Astrocyte (in vitro differentiated cells and primary cell): ENCODE results near the gene LIX1L. TPM values are rescaled to one million over a fixed set of nuclear protein-coding genes. Genes with fewer than 3 reads are reported as not detected.

Experiments used
- DNase-seq: peaks from one replicate; pipeline ENCODE4 v3.0.0-alpha.2; 2010; ENCODE audit warnings: low read depth
- FAIRE-seq: peaks from 2 replicates; lab custom pipeline; 2011; peaks lifted over from hg19 to GRCh38; lab: Jason Lieb, UNC
- H2AFZ ChIP-seq: 2 replicates; pipeline ENCODE4 v1.6.0; 2012; ENCODE audit warnings: low read depth, low read length, inconsistent platforms
- H3K27ac ChIP-seq: 2 replicates; pipeline ENCODE4 v1.5.1; 2011; ENCODE audit warnings: low read depth, low read length, inconsistent platforms
- H3K27me3 ChIP-seq: 2 replicates; pipeline ENCODE4 v1.6.0; 2011; ENCODE audit warnings: low read length, inconsistent platforms; ENCODE audit not compliant: insufficient read depth
- H3K36me3 ChIP-seq: 2 replicates; pipeline ENCODE4 v1.5.1; 2011; ENCODE audit warnings: low read length, inconsistent platforms; ENCODE audit not compliant: insufficient read depth
- H3K4me1 ChIP-seq: 2 replicates; pipeline ENCODE4 v1.5.1; 2011; ENCODE audit warnings: low read length, inconsistent platforms; ENCODE audit not compliant: insufficient read depth
- H3K4me2 ChIP-seq: 2 replicates; pipeline ENCODE4 v1.6.0; 2012; ENCODE audit warnings: low read length, inconsistent platforms
- H3K4me3 ChIP-seq: 2 replicates; pipeline ENCODE4 v1.5.1; 2011; ENCODE audit warnings: low read depth, mild to moderate bottlenecking, low read length, inconsistent platforms; ENCODE audit not compliant: insufficient read depth
- H3K79me2 ChIP-seq: 2 replicates; pipeline ENCODE4 v1.6.0; 2012; ENCODE audit warnings: mild to moderate bottlenecking, low read length, inconsistent platforms; ENCODE audit not compliant: insufficient read depth
- H3K9ac ChIP-seq: 2 replicates; pipeline ENCODE4 v1.6.0; 2012; ENCODE audit warnings: mild to moderate bottlenecking, low read length, inconsistent platforms
- H3K9me3 ChIP-seq: 2 replicates; pipeline ENCODE4 v1.5.1; 2012; ENCODE audit warnings: low read depth, mild to moderate bottlenecking, low read length, inconsistent platforms; ENCODE audit not compliant: insufficient read depth
- H4K20me1 ChIP-seq: 2 replicates; pipeline ENCODE4 v1.6.0; 2012; ENCODE audit warnings: low read length, inconsistent platforms; ENCODE audit not compliant: insufficient read depth
- H3K27ac Mint-ChIP-seq: one replicate; pipeline ENCODE4 v1.8.0; 2021; ENCODE audit warnings: mild to moderate bottlenecking, mixed read lengths; ENCODE audit not compliant: unreplicated experiment
- H3K27me3 Mint-ChIP-seq: one replicate; pipeline ENCODE4 v1.8.0; 2021; ENCODE audit warnings: low read depth, mixed read lengths; ENCODE audit not compliant: unreplicated experiment
- H3K36me3 Mint-ChIP-seq: one replicate; pipeline ENCODE4 v1.8.0; 2021; ENCODE audit warnings: low read depth, mixed read lengths; ENCODE audit not compliant: unreplicated experiment
- H3K4me1 Mint-ChIP-seq: one replicate; pipeline ENCODE4 v1.8.0; 2021; ENCODE audit warnings: low read depth, mixed read lengths; ENCODE audit not compliant: unreplicated experiment
- H3K4me3 Mint-ChIP-seq: one replicate; pipeline ENCODE4 v1.8.0; 2021; ENCODE audit warnings: mild to moderate bottlenecking, moderate library complexity, mixed read lengths; ENCODE audit not compliant: unreplicated experiment
- H3K9me3 Mint-ChIP-seq: one replicate; pipeline ENCODE4 v1.8.0; 2021; ENCODE audit warnings: mild to moderate bottlenecking, mixed read lengths; ENCODE audit not compliant: unreplicated experiment
- EZH2 ChIP-seq: IDR thresholded peaks from 2 replicates; pipeline ENCODE4 v1.6.1; 2012; ENCODE audit warnings: mild to moderate bottlenecking, low read length, inconsistent platforms; ENCODE audit not compliant: insufficient read depth
- total RNA-seq: library from RNA; stranded (reverse); gene quantifications from 2 replicates; pipeline ENCODE4 v1.2.1, GENCODE V29; 2021
- TF ChIP-seq, protein P1 (sequence below): IDR thresholded peaks from 2 replicates; pipeline ENCODE4 v1.5.1; 2011; ENCODE audit warnings: low read depth, mild to moderate bottlenecking, inconsistent platforms, low read length, moderate library complexity; ENCODE audit not compliant: insufficient read depth

Gene LIX1L
- total RNA-seq, 1 donor from 2014 or later: 37.2 TPM

DNA sequence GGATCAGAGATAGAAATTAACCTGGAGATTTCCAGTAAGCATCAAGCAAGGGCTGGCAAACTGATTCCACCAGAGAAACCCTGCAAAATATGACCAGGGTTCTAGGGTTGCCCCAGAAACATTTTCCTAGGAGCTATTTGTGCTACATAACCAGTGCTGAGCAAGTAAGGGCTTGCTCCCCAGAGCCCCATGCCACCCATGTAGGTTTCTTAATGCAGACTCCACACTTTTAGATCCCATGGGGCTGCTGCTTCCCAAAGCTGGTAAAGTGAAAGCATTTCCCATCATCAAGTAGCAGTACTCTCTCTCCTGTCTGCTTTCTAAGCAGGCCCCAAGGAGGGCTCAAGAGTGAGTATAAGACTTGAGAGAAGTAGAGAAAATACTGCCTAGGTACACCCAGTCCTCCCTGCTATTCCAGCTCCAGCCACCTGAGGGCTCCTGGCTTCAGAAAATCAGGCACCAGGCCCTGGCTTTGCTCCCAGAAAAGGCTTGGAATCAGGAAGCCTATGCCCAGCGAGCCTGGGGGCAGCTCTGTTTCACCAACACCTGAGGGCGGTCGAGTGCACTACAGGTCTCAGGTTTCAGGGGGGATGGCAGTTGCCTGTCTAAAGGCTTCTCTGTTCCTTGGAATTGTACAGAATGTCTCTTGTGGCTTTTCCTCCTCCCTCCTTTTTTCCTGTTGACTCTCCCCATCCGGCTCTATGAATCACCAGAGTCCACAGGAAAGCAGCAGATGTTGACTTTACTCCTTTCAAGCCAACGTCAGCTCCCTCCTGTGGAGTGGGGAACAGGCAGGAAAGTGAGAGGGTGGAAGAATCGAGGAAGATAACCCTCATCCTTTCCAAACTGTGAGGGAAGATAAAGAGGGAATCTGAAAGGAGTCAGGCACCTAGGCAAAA lies 66.0 kb downstream of the LIX1L start:
- FAIRE-seq (peak; percentile 55), DNase-seq (peak; percentile 99)
- no peaks in the 10 kb centered on the region for H3K79me2 ChIP-seq
- Mint-ChIP-seq H3K4me3 (peak overlapping the region; percentile 69), H3K27me3 (peaks cover 11% of the 10 kb centered on the region), H3K36me3 (peaks cover 7% of the 10 kb centered on the region), H3K9me3 (no peaks in the 10 kb centered on the region), H3K4me1 (peaks cover 17% of the 10 kb centered on the region), H3K27ac (peak overlapping the region; percentile 94)
- H3K4me2 ChIP-seq: peak overlapping the region; percentile 77
- peaks cover 24% of the 10 kb centered on the region for H3K4me1 ChIP-seq
- H3K9ac ChIP-seq: peak overlapping the region; percentile 51
- H3K27me3 ChIP-seq: no peaks in the 10 kb centered on the region
- H3K9me3 ChIP-seq: no peaks in the 10 kb centered on the region
- H2AFZ ChIP-seq: peak overlapping the region; percentile 58
- no peak for TF ChIP-seq EZH2
- TF ChIP-seq, protein P1, sequence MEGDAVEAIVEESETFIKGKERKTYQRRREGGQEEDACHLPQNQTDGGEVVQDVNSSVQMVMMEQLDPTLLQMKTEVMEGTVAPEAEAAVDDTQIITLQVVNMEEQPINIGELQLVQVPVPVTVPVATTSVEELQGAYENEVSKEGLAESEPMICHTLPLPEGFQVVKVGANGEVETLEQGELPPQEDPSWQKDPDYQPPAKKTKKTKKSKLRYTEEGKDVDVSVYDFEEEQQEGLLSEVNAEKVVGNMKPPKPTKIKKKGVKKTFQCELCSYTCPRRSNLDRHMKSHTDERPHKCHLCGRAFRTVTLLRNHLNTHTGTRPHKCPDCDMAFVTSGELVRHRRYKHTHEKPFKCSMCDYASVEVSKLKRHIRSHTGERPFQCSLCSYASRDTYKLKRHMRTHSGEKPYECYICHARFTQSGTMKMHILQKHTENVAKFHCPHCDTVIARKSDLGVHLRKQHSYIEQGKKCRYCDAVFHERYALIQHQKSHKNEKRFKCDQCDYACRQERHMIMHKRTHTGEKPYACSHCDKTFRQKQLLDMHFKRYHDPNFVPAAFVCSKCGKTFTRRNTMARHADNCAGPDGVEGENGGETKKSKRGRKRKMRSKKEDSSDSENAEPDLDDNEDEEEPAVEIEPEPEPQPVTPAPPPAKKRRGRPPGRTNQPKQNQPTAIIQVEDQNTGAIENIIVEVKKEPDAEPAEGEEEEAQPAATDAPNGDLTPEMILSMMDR: peak; percentile 100
- H3K4me3 ChIP-seq: peak overlapping the region; percentile 11
- H3K27ac ChIP-seq: peak overlapping the region; percentile 86
- H4K20me1 ChIP-seq: no peaks in the 10 kb centered on the region
- H3K36me3 ChIP-seq: no peaks in the 10 kb centered on the region

DNA sequence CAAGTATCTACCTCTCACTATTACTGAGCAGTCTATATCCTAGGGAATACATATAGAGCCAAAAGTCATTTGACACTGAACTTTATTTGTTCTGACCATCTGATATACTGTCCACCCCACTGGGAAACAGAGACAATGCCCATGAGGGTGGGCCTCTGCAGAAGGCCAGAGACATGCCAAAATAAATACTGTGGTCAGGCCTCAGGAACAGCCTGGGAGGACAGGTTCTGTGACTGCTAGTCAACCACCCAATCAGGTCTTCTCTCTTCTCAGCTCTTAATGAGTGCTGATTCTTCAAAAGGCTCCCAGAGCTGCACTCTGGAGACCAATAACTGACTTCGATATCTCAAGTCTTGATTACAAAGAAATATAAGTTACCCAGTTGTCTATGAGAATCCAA lies 66.7 kb downstream of the LIX1L start:
- peaks cover 26% of the 10 kb centered on the region for H3K4me1 ChIP-seq
- Mint-ChIP-seq H3K27me3 (peaks cover 5% of the 10 kb centered on the region), H3K4me3 (no peak overlapping the region), H3K27ac (peak overlapping the region; percentile 53), H3K9me3 (no peaks in the 10 kb centered on the region), H3K4me1 (peaks cover 17% of the 10 kb centered on the region), H3K36me3 (peaks cover 5% of the 10 kb centered on the region)
- H3K4me2 ChIP-seq: peak overlapping the region; percentile 66
- no peaks in the 10 kb centered on the region for H3K9me3 ChIP-seq
- no peaks in the 10 kb centered on the region for H3K27me3 ChIP-seq
- no peak for TF ChIP-seq EZH2
- TF ChIP-seq, protein P1: no peak
- no peak overlapping the region for H2AFZ ChIP-seq
- FAIRE-seq: no peak
- no peaks in the 10 kb centered on the region for H4K20me1 ChIP-seq
- no peaks in the 10 kb centered on the region for H3K36me3 ChIP-seq
- H3K9ac ChIP-seq: peak overlapping the region; percentile 42
- no peaks in the 10 kb centered on the region for H3K79me2 ChIP-seq
- H3K4me3 ChIP-seq: no peak overlapping the region
- peak; percentile 61 for DNase-seq
- H3K27ac ChIP-seq: peak overlapping the region; percentile 86

DNA sequence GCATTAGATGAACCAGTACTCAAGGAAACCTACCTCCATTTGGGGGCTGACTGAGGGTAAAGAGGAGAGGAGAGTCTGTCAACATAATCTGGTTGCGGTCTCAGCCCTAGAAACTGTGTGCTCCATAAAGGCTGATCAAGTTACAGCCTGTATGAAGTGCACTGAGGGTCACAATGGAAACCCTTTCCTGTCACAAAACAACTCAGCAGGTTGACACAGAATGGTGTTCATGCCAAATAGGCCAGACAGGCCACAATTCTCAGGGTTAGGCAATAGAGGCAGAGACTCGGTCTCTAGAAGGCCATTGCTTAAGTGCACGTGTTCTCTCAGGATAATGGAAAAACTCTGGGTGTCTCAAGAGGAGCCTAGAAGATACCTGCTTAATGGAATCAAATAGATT lies 68.1 kb downstream of the LIX1L start:
- Mint-ChIP-seq H3K4me3 (no peak overlapping the region), H3K36me3 (peaks cover 5% of the 10 kb centered on the region), H3K9me3 (no peaks in the 10 kb centered on the region), H3K27me3 (peaks cover 7% of the 10 kb centered on the region), H3K4me1 (peaks cover 24% of the 10 kb centered on the region), H3K27ac (no peak overlapping the region)
- H3K4me3 ChIP-seq: no peak overlapping the region
- no peak for TF ChIP-seq EZH2
- TF ChIP-seq, protein P1: no peak
- no peaks in the 10 kb centered on the region for H3K36me3 ChIP-seq
- H2AFZ ChIP-seq: no peak overlapping the region
- no peaks in the 10 kb centered on the region for H3K9me3 ChIP-seq
- peaks cover 28% of the 10 kb centered on the region for H3K4me1 ChIP-seq
- no peaks in the 10 kb centered on the region for H3K79me2 ChIP-seq
- DNase-seq: no peak
- no peaks in the 10 kb centered on the region for H3K27me3 ChIP-seq
- no peak for FAIRE-seq
- H3K9ac ChIP-seq: no peak overlapping the region
- no peaks in the 10 kb centered on the region for H4K20me1 ChIP-seq
- no peak overlapping the region for H3K27ac ChIP-seq
- H3K4me2 ChIP-seq: no peak overlapping the region
